Colonic mucosa (tissue), 4 donors: Measurements from ENCODE around the gene TAF3. TPM values are rescaled to one million over a fixed set of nuclear protein-coding genes. Genes with fewer than 3 reads are reported as not detected.

Source experiments
- DNase-seq: peaks from one replicate; pipeline ENCODE4 v3.0.0-alpha.2; 2020
- H3K27ac ChIP-seq: fragments of 200-600 bp; one replicate; pipeline ENCODE4 v1.8.0; 2021
- H3K27me3 ChIP-seq: fragments of 200-600 bp; one replicate; pipeline ENCODE4 v1.8.0; 2021
- H3K36me3 ChIP-seq: fragments of 200-600 bp; one replicate; pipeline ENCODE4 v1.8.0; 2021
- H3K4me1 ChIP-seq: fragments of 200-600 bp; one replicate; pipeline ENCODE4 v1.8.0; 2021; ENCODE audit warnings: mild to moderate bottlenecking
- H3K4me3 ChIP-seq: fragments of 200-600 bp; one replicate; pipeline ENCODE4 v1.8.0; 2021
- H3K9ac ChIP-seq, 2 donors: one replicate each; pipeline ENCODE4 v1.7.0; 2013; ENCODE audit warnings: control low read depth in 2 of 2, low read depth in 2 of 2, low read length in 2 of 2
- H3K9me3 ChIP-seq: fragments of 200-600 bp; one replicate; pipeline ENCODE4 v1.8.0; 2021
- intact Hi-C: fragments of 100-400 bp; cut with DNase I; formaldehyde crosslinking; loops from one replicate; pipeline ENCODE4 v1.14.1; 2022
- total RNA-seq, 2 donors: library from RNA; stranded (reverse); fragmentation: NEBNext Ultra II Directional in 1 of 2; extraction: Animal tissue kit (Norgen Biotek cat#: 25700) in 1 of 2; gene quantifications; one replicate each; pipeline ENCODE4 v1.2.1, GENCODE V29; 2021
- TF ChIP-seq, protein P1 (sequence below): fragments of 200-600 bp; IDR thresholded peaks from one replicate; pipeline ENCODE4 v1.8.0; 2022; ENCODE audit warnings: antibody characterized with exemption, mild to moderate bottlenecking
- donor health status: healthy.
- donor health status: DM: no; HTN: no; CAD: no.
- donor health status: DM: no; HTN: no; CAD: no.

The TAF3 gene
- total RNA-seq, 2 donors from 2014 or later: 4.4 to 6.3 TPM

DNA sequence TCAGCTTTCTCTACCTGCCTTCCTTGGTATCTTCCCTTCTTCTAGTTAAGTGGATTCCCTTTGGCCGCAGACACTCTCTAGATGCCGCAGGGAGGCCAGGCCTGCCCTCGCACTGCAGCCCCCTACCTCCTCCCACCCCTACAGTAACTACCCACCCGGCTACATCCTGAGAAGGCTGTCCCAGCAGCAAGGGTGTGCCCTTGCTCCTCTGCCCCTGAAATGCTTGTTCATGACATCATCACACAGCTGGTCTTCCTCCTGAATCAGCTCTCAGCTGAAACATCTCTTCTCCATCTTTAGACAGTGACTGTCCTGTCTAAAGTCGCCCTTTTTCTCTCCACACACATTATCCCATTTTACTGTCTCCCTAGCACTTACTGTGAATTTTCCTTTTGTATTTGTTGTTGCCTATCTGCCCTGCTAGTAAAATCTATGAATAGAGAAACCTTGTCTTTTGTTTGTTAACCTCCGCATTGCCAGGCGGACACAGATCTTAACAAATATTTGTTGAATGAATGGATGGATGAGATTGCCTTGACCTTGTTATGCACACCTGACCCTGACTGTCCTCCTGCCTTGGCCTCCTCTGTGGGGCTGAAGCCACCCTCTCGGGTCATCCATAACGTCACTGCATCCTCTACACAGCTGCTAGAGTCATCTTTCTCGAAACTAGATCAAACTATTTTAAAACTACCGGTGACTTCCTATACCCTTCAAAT, 127.3 kb downstream of the TAF3 start:
- Histone ChIP-seq H3K4me3 (no peak overlapping the region), H3K9ac (no peak overlapping the region), H3K27ac (no peak overlapping the region), H3K4me1 (no peaks in the 10 kb centered on the region), H3K27me3 (no peaks in the 10 kb centered on the region), H3K9me3 (no peaks in the 10 kb centered on the region), H3K36me3 (no peaks in the 10 kb centered on the region)
- no peak for DNase-seq
- intact Hi-C loops: no loop called here
- TF ChIP-seq, protein P1, sequence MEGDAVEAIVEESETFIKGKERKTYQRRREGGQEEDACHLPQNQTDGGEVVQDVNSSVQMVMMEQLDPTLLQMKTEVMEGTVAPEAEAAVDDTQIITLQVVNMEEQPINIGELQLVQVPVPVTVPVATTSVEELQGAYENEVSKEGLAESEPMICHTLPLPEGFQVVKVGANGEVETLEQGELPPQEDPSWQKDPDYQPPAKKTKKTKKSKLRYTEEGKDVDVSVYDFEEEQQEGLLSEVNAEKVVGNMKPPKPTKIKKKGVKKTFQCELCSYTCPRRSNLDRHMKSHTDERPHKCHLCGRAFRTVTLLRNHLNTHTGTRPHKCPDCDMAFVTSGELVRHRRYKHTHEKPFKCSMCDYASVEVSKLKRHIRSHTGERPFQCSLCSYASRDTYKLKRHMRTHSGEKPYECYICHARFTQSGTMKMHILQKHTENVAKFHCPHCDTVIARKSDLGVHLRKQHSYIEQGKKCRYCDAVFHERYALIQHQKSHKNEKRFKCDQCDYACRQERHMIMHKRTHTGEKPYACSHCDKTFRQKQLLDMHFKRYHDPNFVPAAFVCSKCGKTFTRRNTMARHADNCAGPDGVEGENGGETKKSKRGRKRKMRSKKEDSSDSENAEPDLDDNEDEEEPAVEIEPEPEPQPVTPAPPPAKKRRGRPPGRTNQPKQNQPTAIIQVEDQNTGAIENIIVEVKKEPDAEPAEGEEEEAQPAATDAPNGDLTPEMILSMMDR: no peak

DNA sequence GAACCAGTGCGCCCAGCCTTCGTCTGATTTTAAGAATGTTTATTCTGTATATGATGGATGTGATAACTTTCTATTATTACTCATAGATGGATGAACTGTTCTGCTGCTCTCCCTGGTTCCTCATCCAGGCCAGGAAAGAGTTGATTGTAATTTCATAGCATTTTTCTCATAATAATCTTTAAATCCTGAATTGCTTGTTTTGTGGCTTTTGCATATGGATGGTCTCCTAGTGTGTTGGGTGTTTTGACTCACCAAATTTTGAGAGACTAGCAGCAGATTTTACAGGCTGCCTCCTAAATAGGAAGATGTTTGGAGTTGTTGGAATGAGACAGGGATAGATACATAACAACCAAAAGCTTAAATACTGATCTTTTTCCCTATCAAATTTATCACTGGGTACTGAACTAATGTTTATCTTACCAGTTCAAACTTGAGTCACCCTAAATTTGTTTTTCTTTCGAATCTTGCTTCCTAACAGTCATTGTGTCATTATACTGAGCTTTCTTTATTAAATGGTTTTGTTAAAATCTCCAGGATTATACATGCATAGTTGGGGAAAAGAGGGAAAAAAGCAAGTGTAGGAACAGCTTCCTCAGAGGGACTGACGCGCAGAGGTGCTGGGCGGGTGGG, 130.2 kb downstream of the TAF3 start:
- intact Hi-C loops: no loop called here
- Histone ChIP-seq H3K9me3 (no peaks in the 10 kb centered on the region), H3K9ac (no peak overlapping the region), H3K27me3 (no peaks in the 10 kb centered on the region), H3K27ac (no peak overlapping the region), H3K4me1 (no peaks in the 10 kb centered on the region), H3K4me3 (no peak overlapping the region), H3K36me3 (no peaks in the 10 kb centered on the region)
- TF ChIP-seq, protein P1: no peak
- no peak for DNase-seq

DNA sequence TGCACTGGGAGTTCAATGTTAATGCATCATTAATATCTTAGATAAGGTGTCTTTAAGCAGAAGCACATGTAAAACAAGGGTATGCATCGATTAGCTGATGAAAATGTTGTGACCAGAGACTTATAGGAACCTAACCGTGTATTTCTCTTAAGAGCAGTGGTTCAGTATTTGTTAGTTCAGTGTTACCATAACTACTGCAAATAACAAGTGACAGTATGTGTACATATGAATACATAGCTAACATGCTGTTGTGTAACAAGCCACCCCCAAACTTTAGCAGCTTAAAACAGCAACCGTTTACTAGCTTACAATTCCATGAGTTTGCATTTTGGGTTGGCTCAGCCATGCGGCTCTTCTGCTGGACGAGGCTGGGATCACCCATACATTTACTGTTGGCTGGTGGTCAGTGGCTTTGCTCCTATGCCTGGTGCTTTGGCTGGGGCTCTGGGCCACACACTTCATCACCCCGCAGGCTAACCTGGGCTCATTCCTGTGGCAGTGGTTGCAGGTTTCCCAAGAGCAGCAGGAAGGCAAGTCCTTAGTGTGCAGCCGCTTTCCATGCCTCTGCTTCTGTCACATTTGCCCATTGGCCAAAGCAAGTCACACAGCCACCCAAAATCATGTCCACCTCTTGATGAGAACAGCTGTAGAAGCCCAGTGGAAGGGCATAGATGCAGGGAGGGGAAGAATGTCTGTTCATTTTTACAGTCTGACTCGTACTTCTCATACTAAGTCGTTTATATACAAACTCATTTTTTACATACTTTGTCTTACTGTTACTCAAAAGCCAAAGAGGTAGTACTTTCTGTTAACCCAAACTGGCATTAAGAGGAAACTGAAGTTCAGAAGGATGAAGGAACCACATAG, 132.9 kb downstream of the TAF3 start:
- TF ChIP-seq, protein P1: no peak
- Histone ChIP-seq H3K9me3 (no peaks in the 10 kb centered on the region), H3K9ac (no peak overlapping the region), H3K27me3 (no peaks in the 10 kb centered on the region), H3K27ac (no peak overlapping the region), H3K36me3 (no peaks in the 10 kb centered on the region), H3K4me3 (no peak overlapping the region), H3K4me1 (no peaks in the 10 kb centered on the region)
- intact Hi-C loops: no loop called here
- no peak for DNase-seq

DNA sequence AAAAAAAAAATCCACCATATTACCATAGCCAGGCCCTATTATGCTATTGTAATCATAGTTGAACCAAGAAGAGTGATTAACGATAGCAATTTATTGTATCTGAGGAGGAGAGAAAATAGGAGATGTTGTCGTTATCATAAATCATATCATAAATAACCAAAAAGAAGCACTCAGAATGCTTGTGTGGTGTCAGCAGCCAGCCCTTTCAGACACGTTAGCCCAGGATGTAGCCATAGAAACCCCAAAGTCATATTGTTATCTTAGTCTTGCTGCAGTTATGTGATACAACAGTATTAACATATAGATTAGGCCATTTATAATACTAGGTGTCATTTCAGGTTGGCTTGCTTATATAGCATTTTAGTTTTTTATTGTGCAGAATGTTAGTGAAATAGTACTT, 134.0 kb downstream of the TAF3 start:
- TF ChIP-seq, protein P1: no peak
- H3K27me3 ChIP-seq: no peaks in the 10 kb centered on the region
- H3K36me3 ChIP-seq: no peaks in the 10 kb centered on the region
- H3K27ac ChIP-seq: no peak overlapping the region
- no peaks in the 10 kb centered on the region for H3K9me3 ChIP-seq
- intact Hi-C loops: no loop called here
- no peaks in the 10 kb centered on the region for H3K4me1 ChIP-seq
- H3K9ac ChIP-seq: no peak overlapping the region
- no peak for DNase-seq
- H3K4me3 ChIP-seq: no peak overlapping the region

DNA sequence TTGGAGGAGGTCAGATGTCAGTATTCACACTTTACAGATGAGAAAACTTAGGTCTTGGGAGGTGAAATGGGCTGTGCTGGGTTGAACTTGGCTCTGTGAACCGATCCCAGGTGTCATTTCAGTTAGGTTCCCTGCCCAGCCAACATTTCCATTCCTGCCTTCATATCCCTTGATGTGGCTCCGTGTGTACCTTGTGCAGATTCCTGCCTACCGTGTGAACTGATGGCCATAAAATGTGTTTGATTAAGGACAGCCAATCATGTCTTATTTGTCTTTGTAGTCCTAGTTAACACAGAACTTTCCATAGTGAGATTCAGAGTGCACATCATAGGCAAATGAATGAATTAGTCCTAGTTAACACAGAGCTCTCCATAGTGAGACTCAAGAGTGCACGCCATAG, 135.1 kb downstream of the TAF3 start:
- no peak for DNase-seq
- intact Hi-C loops: no loop called here

More for the DNA sequence above, 135.1 kb downstream of the TAF3 start:
- Histone ChIP-seq H3K4me1 (no peaks in the 10 kb centered on the region), H3K27me3 (no peaks in the 10 kb centered on the region), H3K9me3 (no peaks in the 10 kb centered on the region), H3K4me3 (no peak overlapping the region), H3K36me3 (no peaks in the 10 kb centered on the region), H3K9ac (no peak overlapping the region), H3K27ac (no peak overlapping the region)
- TF ChIP-seq, protein P1: no peak
